Measurements from ENCODE around the gene SIM2. TPM values are rescaled to one million over a fixed set of nuclear protein-coding genes. Genes with fewer than 3 reads are reported as not detected.

The SIM2 gene
- total RNA-seq, 1 donor from 2014 or later: not detected

DNA sequence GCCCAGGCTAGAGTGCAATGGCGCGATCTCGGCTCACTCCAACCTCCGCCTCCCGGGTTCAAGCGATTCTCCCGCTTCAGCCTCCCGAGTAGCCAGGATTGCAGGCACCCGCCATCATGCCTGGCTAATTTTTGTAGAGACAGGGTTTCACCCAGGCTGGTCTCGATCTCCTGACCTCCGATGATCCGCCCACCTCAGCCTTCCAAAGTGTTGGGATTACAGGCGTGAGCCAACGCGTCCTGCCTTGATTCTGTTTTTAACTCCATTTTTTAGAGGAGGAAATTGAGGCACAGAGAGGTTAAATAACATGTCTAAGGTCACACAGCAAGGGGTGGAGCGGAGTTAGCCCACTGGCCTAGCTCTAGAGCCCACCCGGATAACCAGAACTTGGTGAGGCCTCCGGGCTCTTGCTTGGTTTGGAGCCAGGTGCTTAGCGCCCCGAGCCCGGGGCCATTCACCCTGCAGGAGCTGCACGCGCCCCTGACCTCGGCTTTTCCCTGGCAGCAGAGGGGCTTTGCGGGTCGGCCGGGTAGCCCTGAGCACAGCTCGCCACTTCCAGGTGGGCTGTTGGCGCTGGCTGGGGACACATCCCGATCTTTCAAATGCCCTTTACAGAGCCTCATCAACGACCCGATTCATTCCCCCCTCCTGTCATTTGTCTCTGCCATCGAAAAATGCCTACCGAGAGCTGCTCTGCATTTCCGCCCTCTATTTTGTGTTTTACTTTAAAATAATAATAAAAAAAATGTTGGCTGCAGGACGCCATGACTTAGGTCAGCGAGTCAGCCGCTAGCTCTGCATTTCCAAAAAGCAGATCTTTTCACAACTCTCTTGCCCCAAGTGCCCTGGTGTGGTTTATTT is 11.2 kb downstream of the SIM2 start:
- no peaks in the 10 kb centered on the region for H3K9me3 ChIP-seq (replicated peaks)
- no peak overlapping the region for H3K27ac ChIP-seq (replicated peaks)
- TF ChIP-seq, protein P1, sequence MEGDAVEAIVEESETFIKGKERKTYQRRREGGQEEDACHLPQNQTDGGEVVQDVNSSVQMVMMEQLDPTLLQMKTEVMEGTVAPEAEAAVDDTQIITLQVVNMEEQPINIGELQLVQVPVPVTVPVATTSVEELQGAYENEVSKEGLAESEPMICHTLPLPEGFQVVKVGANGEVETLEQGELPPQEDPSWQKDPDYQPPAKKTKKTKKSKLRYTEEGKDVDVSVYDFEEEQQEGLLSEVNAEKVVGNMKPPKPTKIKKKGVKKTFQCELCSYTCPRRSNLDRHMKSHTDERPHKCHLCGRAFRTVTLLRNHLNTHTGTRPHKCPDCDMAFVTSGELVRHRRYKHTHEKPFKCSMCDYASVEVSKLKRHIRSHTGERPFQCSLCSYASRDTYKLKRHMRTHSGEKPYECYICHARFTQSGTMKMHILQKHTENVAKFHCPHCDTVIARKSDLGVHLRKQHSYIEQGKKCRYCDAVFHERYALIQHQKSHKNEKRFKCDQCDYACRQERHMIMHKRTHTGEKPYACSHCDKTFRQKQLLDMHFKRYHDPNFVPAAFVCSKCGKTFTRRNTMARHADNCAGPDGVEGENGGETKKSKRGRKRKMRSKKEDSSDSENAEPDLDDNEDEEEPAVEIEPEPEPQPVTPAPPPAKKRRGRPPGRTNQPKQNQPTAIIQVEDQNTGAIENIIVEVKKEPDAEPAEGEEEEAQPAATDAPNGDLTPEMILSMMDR (IDR thresholded peaks at IDR 0.05; ENCODE audit: borderline replicate concordance): no peak
- H3K4me3 ChIP-seq: peak overlapping the region; percentile 35
- H3K27me3 ChIP-seq (ENCODE audit: low read depth): peaks cover 100% of the 10 kb centered on the region
- H3K36me3 ChIP-seq: no peaks in the 10 kb centered on the region
- intact Hi-C loops (cut with micrococcal nuclease): no loop called here
- peaks cover 55% of the 10 kb centered on the region for H3K4me1 ChIP-seq
- no peak for DNase-seq

DNA sequence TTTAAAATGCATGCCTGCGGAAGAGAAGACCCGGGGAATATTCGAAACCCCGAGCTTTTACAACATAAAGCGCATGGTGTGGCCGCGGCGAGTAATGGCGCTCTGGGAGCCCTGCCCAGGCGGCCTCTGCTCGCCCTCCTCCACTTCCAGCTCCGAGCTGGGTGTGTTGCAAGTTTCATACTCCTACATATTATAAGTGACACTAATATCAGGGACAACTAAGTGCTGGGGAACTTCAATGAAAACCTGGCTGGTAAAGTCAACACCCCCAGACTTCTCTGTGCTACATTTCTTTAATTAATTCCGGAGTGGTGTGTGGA is 11.8 kb downstream of the SIM2 start:
- Histone ChIP-seq H3K36me3 (no peaks in the 10 kb centered on the region), H3K4me1 (peaks cover 49% of the 10 kb centered on the region), H3K27ac (replicated peaks) (no peak overlapping the region), H3K27me3 (ENCODE audit: low read depth) (peaks cover 100% of the 10 kb centered on the region), H3K4me3 (peak overlapping the region; percentile 35), H3K9me3 (replicated peaks) (no peaks in the 10 kb centered on the region)
- DNase-seq: no peak
- TF ChIP-seq, protein P1 (IDR thresholded peaks at IDR 0.05; ENCODE audit: borderline replicate concordance): no peak
- intact Hi-C loops (cut with micrococcal nuclease): no loop called here

DNA sequence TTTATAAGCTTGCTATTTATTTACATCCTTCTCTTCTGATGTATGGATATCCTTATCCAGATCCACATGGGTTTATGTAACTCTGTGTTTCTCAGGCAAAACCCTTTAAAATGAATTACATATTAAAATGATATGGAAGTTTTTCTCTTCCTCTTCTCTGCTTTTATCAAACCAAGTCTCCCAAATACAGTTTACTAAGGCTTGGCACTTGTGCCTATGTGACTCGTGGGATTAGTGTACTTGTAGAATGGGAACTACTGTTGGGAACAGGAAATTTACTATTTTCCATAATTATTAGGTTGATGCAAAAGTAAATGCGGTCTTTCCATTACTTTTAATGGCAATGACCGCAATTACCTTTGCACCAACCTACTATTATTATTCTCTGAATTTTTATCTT is 14.8 kb downstream of the SIM2 start:
- Histone ChIP-seq H3K27ac (replicated peaks) (no peak overlapping the region), H3K27me3 (ENCODE audit: low read depth) (peaks cover 100% of the 10 kb centered on the region), H3K36me3 (no peaks in the 10 kb centered on the region), H3K9me3 (replicated peaks) (no peaks in the 10 kb centered on the region), H3K4me1 (peaks cover 19% of the 10 kb centered on the region), H3K4me3 (no peak overlapping the region)
- TF ChIP-seq, protein P1 (IDR thresholded peaks at IDR 0.05; ENCODE audit: borderline replicate concordance): no peak
- no peak for DNase-seq
- intact Hi-C loops (cut with micrococcal nuclease): no loop called here

GRCh38 chr21:36716387-36716786 is 17.5 kb downstream of the SIM2 start:
- DNase-seq: no peak
- no peak overlapping the region for H3K27ac ChIP-seq (replicated peaks)
- H3K4me3 ChIP-seq: no peak overlapping the region
- H3K27me3 ChIP-seq (ENCODE audit: low read depth): peaks cover 98% of the 10 kb centered on the region
- H3K4me1 ChIP-seq: no peaks in the 10 kb centered on the region
- H3K36me3 ChIP-seq: no peaks in the 10 kb centered on the region
- intact Hi-C loops (cut with micrococcal nuclease): no loop called here
- TF ChIP-seq, protein P1 (IDR thresholded peaks at IDR 0.05; ENCODE audit: borderline replicate concordance): no peak
- no peaks in the 10 kb centered on the region for H3K9me3 ChIP-seq (replicated peaks)

DNA sequence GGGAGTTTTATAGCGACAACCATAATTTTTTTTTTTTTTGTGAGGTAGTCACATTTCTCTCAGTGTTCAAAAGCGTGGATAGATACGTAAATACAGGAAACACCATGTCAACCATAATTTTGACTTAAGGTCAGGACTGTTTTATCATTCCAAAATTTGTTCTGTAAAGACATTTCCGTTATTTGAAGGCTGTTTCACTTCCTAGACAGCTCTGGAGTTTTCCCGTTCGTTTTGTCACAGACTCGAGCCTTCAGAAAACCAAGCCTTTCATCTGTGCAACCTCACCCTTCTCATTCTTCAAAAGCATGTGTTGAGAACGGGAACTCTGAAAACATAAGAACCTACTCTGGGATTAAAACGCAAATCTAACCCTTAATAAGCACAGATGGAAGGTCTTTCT is 17.9 kb downstream of the SIM2 start:
- peaks cover 98% of the 10 kb centered on the region for H3K27me3 ChIP-seq (ENCODE audit: low read depth)
- intact Hi-C loops (cut with micrococcal nuclease): no loop called here

More for the DNA sequence above, 17.9 kb downstream of the SIM2 start:
- no peaks in the 10 kb centered on the region for H3K4me1 ChIP-seq
- DNase-seq: no peak
- no peak overlapping the region for H3K27ac ChIP-seq (replicated peaks)
- H3K9me3 ChIP-seq (replicated peaks): no peaks in the 10 kb centered on the region
- H3K4me3 ChIP-seq: no peak overlapping the region
- TF ChIP-seq, protein P1 (IDR thresholded peaks at IDR 0.05; ENCODE audit: borderline replicate concordance): no peak
- no peaks in the 10 kb centered on the region for H3K36me3 ChIP-seq

All from left ventricle myocardium inferior (tissue), 1 donor.